Epithelial cell of proximal tubule (primary cell): Measurements from ENCODE around the gene LTBP3. TPM values are rescaled to one million over a fixed set of nuclear protein-coding genes. Genes with fewer than 3 reads are reported as not detected.

Source experiments
- DNase-seq: peaks from one replicate; pipeline ENCODE4 v3.0.0-alpha.2; 2011; ENCODE audit warnings: low read depth
- H3K4me3 ChIP-seq: 2 replicates; pipeline ENCODE4 v1.5.1; 2011; ENCODE audit warnings: low read depth, mild to moderate bottlenecking, low read length
- CTCF ChIP-seq: conservative IDR thresholded peaks from 2 replicates; pipeline ENCODE4 v1.5.1; 2012; ENCODE audit warnings: low read depth, mild to moderate bottlenecking, low read length
- total RNA-seq: library from RNA; depleted of rRNA; stranded (reverse); fragments of >200 nt; gene quantifications from 2 replicates; pipeline ENCODE4 v1.2.3, GENCODE V29; 2015

The LTBP3 gene
- total RNA-seq = 34.9 and 102 TPM in 2 replicates

- no peak for TF ChIP-seq CTCF
- no peak for DNase-seq
- peak within 1 kb of the TSS; percentile 67 for H3K4me3 ChIP-seq
Measured at GRCh38 chr11:65558002-65558929, at the start of gene LTBP3. Gene LTBP3, minus strand, starts transcription at chr11:65558359. Its CDS starts 400 bp downstream, at chr11:65557959.

GRCh38 chr11:65606876-65607613 is 48.9 kb upstream of the LTBP3 start:
- TF ChIP-seq CTCF = no peak
- no peak for DNase-seq
- no peak overlapping the region for H3K4me3 ChIP-seq

GRCh38 chr11:65604258-65604657 is 46.1 kb upstream of the LTBP3 start:
- no peak for TF ChIP-seq CTCF
- H3K4me3 ChIP-seq = no peak overlapping the region
- no peak for DNase-seq

GRCh38 chr11:65599955-65600246 is 41.7 kb upstream of the LTBP3 start:
- no peak overlapping the region for H3K4me3 ChIP-seq
- TF ChIP-seq CTCF = no peak
- DNase-seq = no peak

GRCh38 chr11:65599216-65599954 is 41.2 kb upstream of the LTBP3 start:
- TF ChIP-seq CTCF = no peak
- no peak for DNase-seq

GRCh38 chr11:65598258-65598699 is 40.1 kb upstream of the LTBP3 start:
- no peak for DNase-seq
- no peak for TF ChIP-seq CTCF
- H3K4me3 ChIP-seq = no peak overlapping the region

More at GRCh38 chr11:65599216-65599954, 41.2 kb upstream of the LTBP3 start:
- H3K4me3 ChIP-seq = no peak overlapping the region
